Measurements from ENCODE around the gene EXOC6.
"Not testable (repeated sequence)": the region's sequence is repeated elsewhere in the genome, so short reads cannot be mapped to it uniquely, and the experiment has no call there.

The EXOC6 gene

GRCh38 chr10:92938841-92939240 lies 90.5 kb downstream of the EXOC6 start:
- no peak for DNase-seq (ENCODE audit: low read depth)

GRCh38 chr10:92942226-92942625 lies 93.9 kb downstream of the EXOC6 start:
- DNase-seq (ENCODE audit: low read depth), result no peak

GRCh38 chr10:92946491-92946890 lies 98.2 kb downstream of the EXOC6 start:
- no peak for DNase-seq (ENCODE audit: low read depth)

- DNase-seq (ENCODE audit: low read depth), result not testable (repeated sequence)
Measured at GRCh38 chr10:92952573-92952972, 104.3 kb downstream of the EXOC6 start.

- no peak for DNase-seq (ENCODE audit: low read depth)
Measured at GRCh38 chr10:92957223-92958010, 109.1 kb downstream of the EXOC6 start.

- DNase-seq (ENCODE audit: low read depth), result no peak
Measured at GRCh38 chr10:92961638-92962037, 113.3 kb downstream of the EXOC6 start.

- DNase-seq (ENCODE audit: low read depth), result no peak
Measured at GRCh38 chr10:92965314-92965713, 117.0 kb downstream of the EXOC6 start.

- no peak for DNase-seq (ENCODE audit: low read depth)
Measured at GRCh38 chr10:92967641-92968040, 119.3 kb downstream of the EXOC6 start.

- DNase-seq (ENCODE audit: low read depth), result no peak
Measured at GRCh38 chr10:92969151-92969550, 120.8 kb downstream of the EXOC6 start.

- DNase-seq (ENCODE audit: low read depth), result no peak
Measured at GRCh38 chr10:92970301-92971070, 122.2 kb downstream of the EXOC6 start.

- no peak for DNase-seq (ENCODE audit: low read depth)
Measured at GRCh38 chr10:92972066-92972870, 123.9 kb downstream of the EXOC6 start.

GRCh38 chr10:92972886-92973285 lies 124.6 kb downstream of the EXOC6 start:
- DNase-seq (ENCODE audit: low read depth), result no peak

- DNase-seq (ENCODE audit: low read depth), result not testable (repeated sequence)
Measured at GRCh38 chr10:92976278-92976677, 128.0 kb downstream of the EXOC6 start.

GRCh38 chr10:92989250-92989649 lies 140.9 kb downstream of the EXOC6 start:
- no peak for DNase-seq (ENCODE audit: low read depth)

GRCh38 chr10:92990615-92991014 lies 142.3 kb downstream of the EXOC6 start:
- DNase-seq (ENCODE audit: low read depth), result no peak

GRCh38 chr10:92991513-92991912 lies 143.2 kb downstream of the EXOC6 start:
- no peak for DNase-seq (ENCODE audit: low read depth)

GRCh38 chr10:92993699-92994272 lies 145.5 kb downstream of the EXOC6 start:
- no peak for DNase-seq (ENCODE audit: low read depth)

GRCh38 chr10:92995509-92995908 lies 147.2 kb downstream of the EXOC6 start:
- DNase-seq (ENCODE audit: low read depth), result no peak

GRCh38 chr10:92997620-92998019 lies 149.3 kb downstream of the EXOC6 start:
- no peak for DNase-seq (ENCODE audit: low read depth)

- no peak for DNase-seq (ENCODE audit: low read depth)
Measured at GRCh38 chr10:92999191-92999590, 150.9 kb downstream of the EXOC6 start.

- no peak for DNase-seq (ENCODE audit: low read depth)
Measured at GRCh38 chr10:93006435-93007039, 158.2 kb downstream of the EXOC6 start.

- no peak for DNase-seq (ENCODE audit: low read depth)
Measured at GRCh38 chr10:93015722-93016121, 167.4 kb downstream of the EXOC6 start.

All from stimulated activated CD8-positive, alpha-beta memory T cell treated with anti-CD3 and anti-CD28 coated beads, Interleukin-7, amount 100 ng/mL, for 24 hours (primary cell).